ENCODE results near the gene SECISBP2.

- TF ChIP-seq, protein P1, sequence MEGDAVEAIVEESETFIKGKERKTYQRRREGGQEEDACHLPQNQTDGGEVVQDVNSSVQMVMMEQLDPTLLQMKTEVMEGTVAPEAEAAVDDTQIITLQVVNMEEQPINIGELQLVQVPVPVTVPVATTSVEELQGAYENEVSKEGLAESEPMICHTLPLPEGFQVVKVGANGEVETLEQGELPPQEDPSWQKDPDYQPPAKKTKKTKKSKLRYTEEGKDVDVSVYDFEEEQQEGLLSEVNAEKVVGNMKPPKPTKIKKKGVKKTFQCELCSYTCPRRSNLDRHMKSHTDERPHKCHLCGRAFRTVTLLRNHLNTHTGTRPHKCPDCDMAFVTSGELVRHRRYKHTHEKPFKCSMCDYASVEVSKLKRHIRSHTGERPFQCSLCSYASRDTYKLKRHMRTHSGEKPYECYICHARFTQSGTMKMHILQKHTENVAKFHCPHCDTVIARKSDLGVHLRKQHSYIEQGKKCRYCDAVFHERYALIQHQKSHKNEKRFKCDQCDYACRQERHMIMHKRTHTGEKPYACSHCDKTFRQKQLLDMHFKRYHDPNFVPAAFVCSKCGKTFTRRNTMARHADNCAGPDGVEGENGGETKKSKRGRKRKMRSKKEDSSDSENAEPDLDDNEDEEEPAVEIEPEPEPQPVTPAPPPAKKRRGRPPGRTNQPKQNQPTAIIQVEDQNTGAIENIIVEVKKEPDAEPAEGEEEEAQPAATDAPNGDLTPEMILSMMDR (IDR thresholded peaks at IDR 0.05), result peak; percentile 90
- no peak for TF ChIP-seq POLR2AphosphoS5 (IDR thresholded peaks at IDR 0.05; ENCODE audit: low read depth, low read length)
- no peak for TF ChIP-seq NFIC (IDR thresholded peaks at IDR 0.05; ENCODE audit: borderline replicate concordance)
- TF ChIP-seq NRF1 (IDR thresholded peaks at IDR 0.05; ENCODE audit: low read depth, low read length), result no peak
- TF ChIP-seq PBX3 (IDR thresholded peaks at IDR 0.05), result no peak
- TF ChIP-seq YY1 (IDR thresholded peaks at IDR 0.05; ENCODE audit: low read depth), result no peak
- TF ChIP-seq, protein P2, sequence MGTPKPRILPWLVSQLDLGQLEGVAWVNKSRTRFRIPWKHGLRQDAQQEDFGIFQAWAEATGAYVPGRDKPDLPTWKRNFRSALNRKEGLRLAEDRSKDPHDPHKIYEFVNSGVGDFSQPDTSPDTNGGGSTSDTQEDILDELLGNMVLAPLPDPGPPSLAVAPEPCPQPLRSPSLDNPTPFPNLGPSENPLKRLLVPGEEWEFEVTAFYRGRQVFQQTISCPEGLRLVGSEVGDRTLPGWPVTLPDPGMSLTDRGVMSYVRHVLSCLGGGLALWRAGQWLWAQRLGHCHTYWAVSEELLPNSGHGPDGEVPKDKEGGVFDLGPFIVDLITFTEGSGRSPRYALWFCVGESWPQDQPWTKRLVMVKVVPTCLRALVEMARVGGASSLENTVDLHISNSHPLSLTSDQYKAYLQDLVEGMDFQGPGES (IDR thresholded peaks at IDR 0.05; ENCODE audit: low read depth, low read length), result no peak
- peak; percentile 90 for TF ChIP-seq RAD21 (IDR thresholded peaks at IDR 0.05; ENCODE audit: low read length)
- no peak for TF ChIP-seq GABPA (IDR thresholded peaks at IDR 0.05; ENCODE audit: low read depth)
- no peak for TF ChIP-seq EZH2phosphoT487 (IDR thresholded peaks at IDR 0.05; ENCODE audit: borderline replicate concordance, low read depth)
- no peak for TF ChIP-seq FOXM1 (IDR thresholded peaks at IDR 0.05; ENCODE audit: low read depth)
- TF ChIP-seq CHD2 (IDR thresholded peaks at IDR 0.05; ENCODE audit: low read length, partially characterized antibody), result no peak
These were observed 39.1 kb upstream of the SECISBP2 start for GRCh38 chr9:89278997-89279739.
